A549 (cell line): ENCODE measurements around the gene ISLR2.
A peak's percentile ranks its signal among the peaks of the same experiment; 100 is the strongest.

Experiments used
- CEBPB ChIP-seq, 2 experiments: fragments of >200 bp in 1 of 2; sonication (Bioruptor Twin) in 1 of 2; formaldehyde crosslinking in 1 of 2; IDR thresholded peaks; 2 replicates each; pipeline ENCODE4 v1.6.1; 2012 to 2016
- CTCF ChIP-seq: fragments of >200 bp; sonication (Bioruptor Twin); formaldehyde crosslinking; IDR thresholded peaks from 3 replicates; pipeline ENCODE4 v1.5.1; 2016
- EHF ChIP-seq: fragments of 250-450 bp; sonication (Bioruptor Pico); IDR thresholded peaks from 2 replicates; pipeline ENCODE4 v1.5.0; 2020; ENCODE audit warnings: mild to moderate bottlenecking
- FOSL2 ChIP-seq, 2 experiments: fragments of 450-650 bp in 1 of 2; fragments of >200 bp in 1 of 2; sonication (Bioruptor Twin) in 1 of 2; formaldehyde crosslinking; IDR thresholded peaks; 2 replicates each; pipeline versions ENCODE4 v1.5.0 to v1.6.1; 2016 to 2020; ENCODE audit warnings: mild to moderate bottlenecking in 1 of 2, moderate library complexity in 1 of 2
- HDAC2 ChIP-seq: fragments of 200-600 bp; sonication (generic); IDR thresholded peaks from 2 replicates; pipeline ENCODE4 v1.6.1; 2016
- HMGXB4 ChIP-seq: fragments of 250-450 bp; sonication (Bioruptor Pico); IDR thresholded peaks from 2 replicates; pipeline ENCODE4 v1.5.0; 2021; ENCODE audit warnings: mild to moderate bottlenecking, moderate library complexity, borderline replicate concordance
- MAFK ChIP-seq: fragments of 450-650 bp; IDR thresholded peaks from 2 replicates; pipeline ENCODE4 v1.6.1; 2014; ENCODE audit not compliant: partially characterized antibody
- MYC ChIP-seq: IDR thresholded peaks from 2 replicates; pipeline ENCODE4 v1.6.1; 2012; ENCODE audit warnings: mild to moderate bottlenecking, inconsistent platforms, low read length, improper control_type of control experiment, borderline replicate concordance
- POLR2A ChIP-seq: IDR thresholded peaks from 2 replicates; pipeline ENCODE4 v1.6.1; 2012; ENCODE audit warnings: mild to moderate bottlenecking, low read length
- REST ChIP-seq: fragments of 200-600 bp; sonication (generic); IDR thresholded peaks from 2 replicates; pipeline ENCODE4 v1.6.1; 2016; ENCODE audit warnings: antibody characterized with exemption, mild to moderate bottlenecking, moderate library complexity
- RNF2 ChIP-seq: fragments of 200-600 bp; sonication (generic); IDR thresholded peaks from 2 replicates; pipeline ENCODE4 v1.6.1; 2016; ENCODE audit warnings: low read depth, mild to moderate bottlenecking, antibody characterized with exemption, moderate library complexity, borderline replicate concordance
- ZNF302 ChIP-seq: fragments of 250-450 bp; sonication (Bioruptor Pico); IDR thresholded peaks from 2 replicates; pipeline ENCODE4 v1.9.0; 2021; ENCODE audit warnings: inconsistent platforms, mild to moderate bottlenecking, moderate library complexity

- TF ChIP-seq CTCF (no peak), HDAC2 (no peak), POLR2A (no peak), MAFK (no peak), FOSL2 (IDR thresholded peaks at IDR 0.05) (no peak), FOSL2 (CRISPR knock-in tag; IDR thresholded peaks at IDR 0.05) (no peak), MYC (no peak), ZNF302 (CRISPR knock-in tag) (no peak), HMGXB4 (CRISPR knock-in tag) (no peak), REST (peak; percentile 70; the same call in 1 of the 2 replicates), CEBPB (IDR thresholded peaks at IDR 0.05) (no peak), EHF (no peak), RNF2 (no peak)
Observed at GRCh38 chr15:74146277-74146800, 16.0 kb downstream of the ISLR2 start.
